HG03457 (cell line): Measurements from ENCODE around the gene ADORA2A.

Source experiments
- ATAC-seq: cut with Tn5 transposase; IDR thresholded peaks from one replicate; pipeline ENCODE4 v1.9.1; 2021; ENCODE audit warnings: moderate number of reproducible peaks; ENCODE audit not compliant: unreplicated experiment

The ADORA2A gene

DNA sequence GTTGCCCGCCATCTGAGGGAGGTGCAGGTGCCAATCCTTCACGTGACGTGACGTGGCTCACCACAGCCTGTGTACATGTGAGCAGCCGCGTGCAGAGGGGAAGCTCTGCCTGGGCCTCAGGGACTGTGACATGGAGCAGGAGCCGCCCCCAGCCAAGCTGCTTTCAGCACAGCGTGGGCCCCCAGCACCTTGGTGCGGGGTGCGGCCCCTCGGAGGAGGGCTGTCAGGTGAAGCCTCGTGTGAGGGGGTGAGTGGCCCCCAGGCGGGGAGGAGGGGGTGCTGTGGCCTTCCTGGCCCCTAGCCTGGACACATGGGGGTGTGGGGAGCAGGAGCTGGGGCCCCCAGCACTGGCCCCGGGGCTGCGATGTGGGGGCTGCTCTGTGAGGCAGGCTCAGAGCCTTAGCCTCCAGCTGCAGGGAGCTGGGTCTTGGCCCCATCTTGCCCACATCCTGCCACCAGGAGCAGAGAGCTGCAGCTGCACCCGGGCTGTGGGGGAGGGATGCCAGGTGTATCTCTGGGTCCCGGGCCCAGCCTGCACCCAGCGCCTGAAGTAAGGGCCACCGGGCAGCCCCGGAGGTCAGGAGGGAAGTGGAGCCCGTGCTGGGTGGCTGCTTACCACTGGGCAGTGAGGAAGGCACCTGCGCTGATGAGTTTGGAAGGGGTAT is at the start of gene ADORA2A:
Gene ADORA2A (plus strand): TSS at position 100 of the 665 bp plus-strand sequence. CDS start 5,806 bp downstream, outside the sequence.
- no peak for ATAC-seq

DNA sequence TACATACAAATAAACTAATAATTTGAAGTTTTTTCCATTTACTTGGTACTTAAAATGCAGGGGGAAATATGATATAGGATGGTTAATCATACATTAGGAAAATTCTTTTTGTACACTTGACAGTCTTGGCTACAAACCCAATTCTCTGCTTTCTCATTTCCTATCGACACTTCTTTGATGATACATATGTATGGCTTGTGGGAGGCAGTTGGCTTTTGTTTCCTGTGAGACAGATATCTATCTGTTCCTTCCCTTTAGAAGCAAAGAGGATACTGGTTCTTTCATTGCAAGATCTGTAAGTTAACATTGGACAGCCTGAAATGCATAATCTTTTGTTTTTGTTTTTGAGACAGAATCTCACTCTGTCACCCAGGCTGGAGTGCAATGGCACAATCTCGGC is 47.9 kb upstream of the ADORA2A start:
- no peak for ATAC-seq

DNA sequence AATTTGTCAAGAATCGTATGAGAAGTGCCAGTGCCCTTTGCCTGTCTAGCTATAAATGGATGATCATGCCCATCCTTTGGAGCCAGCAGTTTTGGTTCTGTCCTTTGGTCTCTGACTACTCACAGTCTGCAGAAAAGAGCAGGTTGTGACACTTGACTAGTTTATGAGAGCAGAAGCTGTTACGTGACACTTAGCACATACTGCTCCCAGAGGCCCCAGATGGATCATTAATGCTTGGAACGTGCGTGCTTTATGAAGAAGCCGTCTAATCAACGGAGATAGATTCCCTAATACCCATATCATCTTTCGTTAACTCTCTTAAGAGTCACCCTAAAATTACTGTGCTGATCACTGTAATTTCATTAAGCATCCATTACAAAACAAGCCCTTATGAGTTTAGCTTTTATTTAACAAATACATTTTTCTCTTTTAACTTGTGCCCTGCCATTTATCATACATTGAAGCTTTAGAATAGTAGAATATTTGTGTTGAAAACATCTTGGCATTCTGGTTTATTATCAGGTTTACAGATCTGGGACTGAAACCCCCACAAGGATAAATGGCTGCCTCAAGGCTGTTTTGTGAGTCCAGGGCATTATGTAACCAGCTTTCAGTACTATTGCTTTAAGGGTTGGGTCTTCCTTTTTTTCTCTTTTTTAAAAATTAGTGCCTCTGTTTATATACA is 47.0 kb upstream of the ADORA2A start:
- no peak for ATAC-seq

DNA sequence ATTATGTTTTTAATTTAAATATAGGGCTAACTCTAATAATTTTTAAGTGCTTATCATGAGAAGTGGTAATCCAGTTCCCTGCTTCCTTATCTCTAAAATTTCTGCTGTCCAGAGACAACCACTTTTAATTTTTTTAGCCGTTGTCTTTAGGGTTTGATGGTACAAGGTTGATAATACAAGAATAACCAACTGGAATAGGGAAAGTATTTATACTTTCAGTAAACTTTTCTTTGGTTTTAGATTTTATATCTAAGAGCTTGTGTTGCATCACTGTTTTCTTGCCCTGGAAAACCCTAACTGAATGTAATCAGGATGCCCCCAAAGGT is 46.5 kb upstream of the ADORA2A start:
- no peak for ATAC-seq

- no peak for ATAC-seq
These were observed 44.3 kb upstream of the ADORA2A start for GRCh38 chr22:24383061-24383460.

GRCh38 chr22:24384131-24384530 is 43.3 kb upstream of the ADORA2A start:
- ATAC-seq: no peak

- no peak for ATAC-seq
These were observed 40.4 kb upstream of the ADORA2A start for GRCh38 chr22:24386937-24387471.

- no peak for ATAC-seq
These were observed 37.7 kb upstream of the ADORA2A start for GRCh38 chr22:24389680-24390079.

GRCh38 chr22:24390156-24390555 is 37.2 kb upstream of the ADORA2A start:
- no peak for ATAC-seq

GRCh38 chr22:24390576-24390975 is 36.8 kb upstream of the ADORA2A start:
- no peak for ATAC-seq

DNA sequence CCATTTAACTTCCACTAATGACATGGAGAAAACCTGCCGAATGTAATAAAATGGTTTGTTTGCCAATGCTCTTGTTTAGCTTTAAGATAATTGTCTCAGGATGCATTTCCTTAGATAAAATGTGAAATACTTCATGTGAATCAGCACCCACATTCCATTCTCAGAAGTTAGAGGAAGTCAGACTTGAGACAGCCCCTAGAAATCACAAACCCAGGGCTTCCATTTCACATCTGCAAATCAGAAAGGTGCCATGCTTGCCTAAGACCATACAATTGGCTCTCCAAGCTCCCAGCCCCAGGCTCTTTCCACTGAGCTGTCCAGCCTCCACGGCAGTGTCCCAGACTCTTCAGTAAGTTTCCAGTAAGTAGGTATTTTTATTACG is 35.6 kb upstream of the ADORA2A start:
- ATAC-seq: no peak

- no peak for ATAC-seq
These were observed 35.0 kb upstream of the ADORA2A start for GRCh38 chr22:24392218-24392931.

GRCh38 chr22:24393012-24393559 is 34.3 kb upstream of the ADORA2A start:
- ATAC-seq: no peak

- ATAC-seq: no peak
These were observed 33.6 kb upstream of the ADORA2A start for GRCh38 chr22:24393848-24394247.

GRCh38 chr22:24394254-24394653 is 33.1 kb upstream of the ADORA2A start:
- no peak for ATAC-seq

- ATAC-seq: no peak
These were observed 29.0 kb upstream of the ADORA2A start for GRCh38 chr22:24398409-24398808.

GRCh38 chr22:24400034-24400725 is 27.2 kb upstream of the ADORA2A start:
- ATAC-seq: no peak

GRCh38 chr22:24400726-24401596 is 26.4 kb upstream of the ADORA2A start:
- ATAC-seq: no peak

DNA sequence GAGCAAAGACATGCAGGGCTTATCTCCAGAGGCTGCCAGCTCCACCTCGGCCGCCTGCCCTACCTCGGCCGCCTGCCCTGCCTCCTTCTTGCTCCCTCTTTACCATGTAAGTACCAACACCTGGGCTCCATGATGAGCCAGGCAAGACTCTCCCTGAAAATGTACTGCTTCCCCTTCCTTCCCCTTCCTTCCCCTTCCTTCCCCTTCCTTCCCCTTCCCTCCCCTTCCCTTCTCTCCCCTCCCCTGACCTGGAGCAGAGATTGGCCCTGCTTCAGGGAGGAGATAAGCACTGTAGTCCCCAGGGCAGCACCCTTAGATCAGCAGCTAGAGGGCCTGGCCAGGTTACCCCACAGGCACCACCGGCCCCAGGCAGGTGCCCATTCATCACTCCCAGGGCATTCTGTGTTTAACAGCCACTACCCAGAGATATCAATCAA is 25.4 kb upstream of the ADORA2A start:
- no peak for ATAC-seq
